ENCODE data around the gene APH1A. TPM values are rescaled to one million over a fixed set of nuclear protein-coding genes. Genes with fewer than 3 reads are reported as not detected.

The APH1A gene
- total and polyA plus RNA-seq, 9 of the 15 experiments (the other 6 are each of a cell fraction or from before 2014, with no cell fraction given): 5.6 to 123 (median 77.0) TPM

DNA sequence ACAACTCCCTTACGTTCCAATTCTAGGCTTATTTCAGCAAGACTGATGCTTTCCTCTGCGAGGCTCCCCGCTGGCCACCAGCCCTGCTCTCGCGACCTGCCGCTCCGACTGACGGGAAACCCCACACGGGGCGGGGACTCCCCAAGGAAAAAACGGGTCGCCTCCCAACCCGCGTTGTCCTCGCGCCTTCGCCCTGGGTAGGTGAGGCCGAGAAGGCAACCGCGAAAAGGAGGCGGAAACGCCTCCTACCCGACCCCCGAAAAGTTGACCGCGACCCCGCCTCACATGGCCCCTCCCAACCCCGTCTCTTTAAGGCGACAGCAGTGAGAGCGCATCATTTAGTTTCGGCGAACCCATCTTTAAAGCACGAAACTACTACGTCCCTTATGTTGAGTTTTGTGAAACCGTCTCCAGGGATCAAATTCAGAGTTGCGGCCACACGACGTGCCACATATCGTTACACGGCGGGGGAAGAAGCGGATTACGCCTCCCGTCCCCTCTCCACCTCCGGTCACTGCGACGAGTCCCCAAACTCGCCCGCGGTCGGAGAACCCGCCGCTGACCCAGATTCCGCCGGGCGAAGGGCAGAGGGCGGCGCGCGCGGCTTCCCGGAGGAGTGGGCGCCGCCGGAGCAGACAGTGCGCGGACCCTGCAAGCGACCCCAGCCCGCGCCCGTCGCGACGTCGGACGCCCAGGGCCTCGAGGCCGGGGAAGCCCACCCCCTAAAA is 34.1 kb downstream of the APH1A start (continued):
- no peak for TF ChIP-seq ZBTB11 (CRISPR knock-in tag; IDR thresholded peaks at IDR 0.05)
- TF ChIP-seq ZNF766 (CRISPR knock-in tag; conservative IDR thresholded peaks at IDR 0.05): 0 out of 2 replicates have a peak, but pooled peaks have one; percentile 51
- TF ChIP-seq NFE2 (IDR thresholded peaks at IDR 0.05; ENCODE audit: low read depth): no peak
- peak; percentile 74 for TF ChIP-seq TAF1 (IDR thresholded peaks at IDR 0.05; ENCODE audit: control insufficient read depth, extremely low read depth, insufficient read depth, low read length, severe bottlenecking)
- no peak for TF ChIP-seq ZNF140 (CRISPR knock-in tag; IDR thresholded peaks at IDR 0.05)
- peak; percentile 67; the same call in 1 of the 2 replicates for TF ChIP-seq AFF4 (CRISPR knock-in tag; IDR thresholded peaks at IDR 0.05)
- TF ChIP-seq CBFB (CRISPR knock-in tag; IDR thresholded peaks at IDR 0.05): no peak
- no peak for TF ChIP-seq PHF21A (IDR thresholded peaks at IDR 0.05; ENCODE audit: borderline replicate concordance, low read depth)
- TF ChIP-seq TCF7 (IDR thresholded peaks at IDR 0.05; ENCODE audit: borderline replicate concordance): peak; percentile 57; the same call in 1 of the 2 replicates
- TF ChIP-seq MCM2 (IDR thresholded peaks at IDR 0.05; ENCODE audit: low read depth): no peak
- 0 out of 2 replicates have a peak, but pooled peaks have one; percentile 14 for TF ChIP-seq ERF (CRISPR knock-in tag; IDR thresholded peaks at IDR 0.05)
- TF ChIP-seq RBM22 (IDR thresholded peaks at IDR 0.05; ENCODE audit: low read depth, low read length, poor library complexity, severe bottlenecking): peak; percentile 53
- TF ChIP-seq L3MBTL2 (IDR thresholded peaks at IDR 0.05): peak; percentile 96
- TF ChIP-seq PREB (CRISPR knock-in tag; IDR thresholded peaks at IDR 0.05): 0 out of 2 replicates have a peak, but pooled peaks have one; percentile 24
- TF ChIP-seq UBTF (IDR thresholded peaks at IDR 0.05; ENCODE audit: borderline replicate concordance in 1 of 2, low read depth in 2 of 2, low read length in 2 of 2): peak; percentile 75 to 86; a peak in 3 of 4 replicates

Measured in K562 (cell line).